Stimulated activated CD4-positive, alpha-beta T cell treated with anti-CD3 and anti-CD28 coated beads, Interleukin-4, amount 100 ng/mL, for 24 hours (primary cell): ENCODE measurements around the gene FAM25C.
"Not testable (repeated sequence)": the region's sequence is repeated elsewhere in the genome, so short reads cannot be mapped to it uniquely, and the experiment has no call there.

Experiments
- DNase-seq: peaks from one replicate; pipeline ENCODE4 v3.0.0-alpha.2; 2020

FAM25C gene

GRCh38 chr10:47999691-48000090 is at the start of gene FAM25C:
TSS of gene FAM25C (minus strand) at chr10:47999791. CDS start at chr10:47999765, 26 bp downstream.
- DNase-seq, result not testable (repeated sequence)

GRCh38 chr10:48044557-48044956 is 45.0 kb upstream of the FAM25C start:
- DNase-seq, result not testable (repeated sequence)

GRCh38 chr10:48031390-48031789 is 31.8 kb upstream of the FAM25C start:
- DNase-seq, result not testable (repeated sequence)

DNA sequence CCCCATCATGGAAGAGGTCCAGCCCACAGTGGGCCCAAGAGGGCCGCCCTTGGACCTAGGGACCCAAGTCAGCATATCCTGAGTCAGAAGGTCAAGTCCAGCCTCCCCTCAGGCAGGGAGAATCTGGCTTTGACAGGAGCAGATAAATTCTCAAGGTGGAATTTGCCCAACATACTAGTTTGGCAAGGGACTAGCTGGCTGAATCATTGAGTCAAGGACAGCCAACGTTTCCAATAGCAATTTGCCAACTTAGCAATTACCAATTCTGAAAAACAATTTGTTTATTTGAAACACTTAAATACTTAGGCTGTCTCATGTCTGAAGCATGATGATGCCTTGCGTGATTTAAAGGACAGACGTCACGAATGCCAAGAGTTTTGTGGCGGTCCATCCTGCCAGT is 2.7 kb upstream of the FAM25C start:
- not testable (repeated sequence) for DNase-seq

GRCh38 chr10:47994045-47994444 is 5.5 kb downstream of the FAM25C start:
- not testable (repeated sequence) for DNase-seq

DNA sequence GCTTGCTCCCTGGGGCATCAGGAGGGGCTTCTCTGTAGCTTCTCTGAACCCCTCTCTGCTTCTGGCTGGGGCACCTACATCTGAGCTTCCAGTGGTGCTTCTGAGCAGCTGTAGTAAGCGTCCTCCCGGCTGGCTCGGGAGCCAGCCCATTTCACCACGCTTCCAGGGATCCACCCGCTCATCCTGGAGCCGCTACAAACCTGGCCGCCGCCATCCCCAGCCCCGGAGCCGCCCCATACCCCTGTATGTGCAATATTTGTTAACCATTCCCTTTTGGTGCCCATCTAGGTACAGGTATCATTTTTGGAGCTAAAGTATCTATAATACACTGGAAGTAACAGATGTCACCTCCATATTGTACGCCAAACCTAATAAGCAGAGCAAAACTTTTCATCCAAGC is 7.0 kb downstream of the FAM25C start:
- not testable (repeated sequence) for DNase-seq

DNA sequence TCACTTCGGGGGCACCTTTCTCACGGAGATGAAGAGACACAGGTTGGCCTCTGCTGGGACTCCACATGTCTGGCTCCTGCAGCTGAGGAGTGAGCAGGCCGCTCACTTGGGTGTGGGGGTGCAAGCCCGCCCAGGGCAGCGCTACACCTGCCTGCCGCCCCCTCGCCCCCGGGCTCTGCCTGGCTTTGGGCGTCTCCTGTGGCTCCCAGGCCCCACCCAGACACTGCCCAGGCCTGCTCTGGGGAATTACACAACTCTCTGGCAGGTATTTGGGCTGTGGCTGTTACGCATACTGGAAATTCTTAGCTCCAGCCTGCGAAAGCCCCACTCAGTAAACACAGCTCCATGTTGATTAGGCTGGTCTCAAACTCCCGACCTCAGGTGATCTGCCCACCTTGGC is 7.9 kb downstream of the FAM25C start:
- DNase-seq, result not testable (repeated sequence)

DNA sequence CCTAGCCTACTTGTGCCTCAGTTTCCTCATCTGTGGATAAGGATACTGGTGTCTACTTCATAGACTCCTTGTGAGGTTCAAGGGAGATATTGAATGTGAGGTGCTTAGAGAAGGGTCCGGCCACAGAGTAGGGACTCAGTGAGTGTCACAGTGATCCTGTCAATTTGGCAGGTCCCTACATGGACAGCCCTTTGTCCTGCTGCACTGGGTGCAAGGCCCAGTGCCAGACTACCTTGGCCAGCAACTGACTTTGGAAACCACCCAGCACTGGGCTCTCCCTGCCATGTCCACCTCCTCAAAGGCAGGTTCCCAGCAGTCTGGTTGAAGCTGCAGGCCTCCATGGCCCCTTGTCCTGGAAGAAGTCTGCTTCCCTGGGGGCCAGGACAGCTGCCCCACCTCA is 9.5 kb downstream of the FAM25C start:
- DNase-seq, result not testable (repeated sequence)

- not testable (repeated sequence) for DNase-seq
Observed at GRCh38 chr10:47989542-47989950, 10.0 kb downstream of the FAM25C start.

- DNase-seq, result not testable (repeated sequence)
Observed at GRCh38 chr10:47988718-47989541, 10.7 kb downstream of the FAM25C start.

- not testable (repeated sequence) for DNase-seq
Observed at GRCh38 chr10:47987952-47988351, 11.6 kb downstream of the FAM25C start.

GRCh38 chr10:47986413-47987230 is 13.0 kb downstream of the FAM25C start:
- DNase-seq, result not testable (repeated sequence)

DNA sequence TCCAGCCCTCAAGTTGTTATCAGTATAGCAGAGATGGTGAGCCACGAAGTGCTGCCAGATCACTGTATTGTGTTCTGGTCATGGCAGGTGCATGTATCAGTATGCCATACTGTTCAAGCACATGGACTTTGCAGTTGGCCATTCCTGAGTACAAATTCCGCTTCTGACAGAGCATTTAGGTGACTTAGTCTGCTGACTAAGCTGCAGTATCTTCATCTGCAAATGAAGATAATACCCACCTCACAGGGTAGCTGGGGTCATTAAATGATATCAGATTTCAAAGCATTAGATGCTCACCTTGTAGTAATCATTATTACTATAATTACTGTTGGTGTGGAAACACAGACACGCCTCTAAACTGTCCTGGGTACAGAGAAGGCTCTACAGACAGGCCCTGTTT is 24.2 kb downstream of the FAM25C start:
- not testable (repeated sequence) for DNase-seq

DNA sequence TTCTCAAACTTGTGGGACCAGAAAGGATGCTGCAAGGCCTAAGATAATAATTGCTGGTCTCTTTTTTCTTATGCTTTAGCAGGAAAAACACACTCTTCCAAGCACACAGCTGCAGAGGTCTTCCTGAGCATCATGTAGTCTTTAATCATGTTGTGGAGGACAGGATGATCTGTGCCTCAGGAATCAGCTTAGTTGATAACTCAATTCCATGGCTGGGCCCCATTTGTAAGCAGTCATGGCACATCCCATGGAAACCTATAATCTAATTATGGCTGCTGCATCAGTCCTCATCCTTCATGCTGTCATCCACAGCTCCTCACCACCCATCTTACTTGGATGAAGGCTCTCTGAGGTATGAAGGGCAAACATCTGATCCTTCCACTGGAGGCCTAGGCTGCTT is 26.5 kb downstream of the FAM25C start:
- not testable (repeated sequence) for DNase-seq

DNA sequence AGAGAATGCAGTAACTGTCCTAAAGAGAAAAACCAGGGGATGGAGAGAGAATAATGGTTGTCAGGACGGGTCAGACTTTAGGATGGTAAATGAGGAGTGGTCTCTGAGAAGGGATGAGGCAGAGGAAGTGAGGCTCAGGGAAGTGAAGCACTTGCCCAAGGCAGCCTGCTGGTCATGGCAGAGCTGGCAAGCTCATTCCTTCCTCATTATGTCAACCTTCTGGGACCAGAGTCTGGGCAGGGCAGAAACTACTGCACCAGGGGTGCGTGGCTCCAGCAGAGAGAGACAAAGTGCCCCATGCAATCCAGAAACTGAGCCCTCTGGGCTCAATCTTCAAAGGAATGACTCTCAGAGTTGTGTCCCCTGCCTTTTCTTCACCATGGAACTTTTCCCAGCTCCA is 27.5 kb downstream of the FAM25C start:
- not testable (repeated sequence) for DNase-seq

GRCh38 chr10:47971598-47971997 is 28.0 kb downstream of the FAM25C start:
- DNase-seq, result not testable (repeated sequence)

- not testable (repeated sequence) for DNase-seq
Observed at GRCh38 chr10:47970047-47970446, 29.5 kb downstream of the FAM25C start.

- not testable (repeated sequence) for DNase-seq
Observed at GRCh38 chr10:47968988-47969387, 30.6 kb downstream of the FAM25C start.

- DNase-seq, result not testable (repeated sequence)
Observed at GRCh38 chr10:47964280-47965063, 35.1 kb downstream of the FAM25C start.

- DNase-seq, result not testable (repeated sequence)
Observed at GRCh38 chr10:47962785-47963184, 36.8 kb downstream of the FAM25C start.

- not testable (repeated sequence) for DNase-seq
Observed at GRCh38 chr10:47960699-47961098, 38.9 kb downstream of the FAM25C start.

DNA sequence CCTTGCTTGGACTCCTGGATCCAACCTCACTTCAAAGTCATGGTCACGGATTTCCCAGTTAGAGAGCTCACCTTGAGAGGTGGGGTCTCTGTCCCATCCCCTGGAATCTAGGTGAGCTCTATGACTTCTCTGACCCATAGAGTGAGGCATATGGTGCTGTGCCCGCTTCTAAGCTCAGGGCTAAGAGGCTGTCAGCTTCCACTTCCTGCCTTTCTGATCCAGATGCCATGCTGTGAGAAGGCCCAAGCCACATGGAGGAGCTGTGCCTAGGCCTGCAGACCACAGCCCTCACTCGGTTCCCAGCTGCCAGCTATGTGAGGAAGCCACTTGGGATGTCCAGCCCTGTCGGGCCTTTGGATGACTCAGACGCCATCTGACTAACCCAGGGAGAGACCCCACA is 39.9 kb downstream of the FAM25C start:
- not testable (repeated sequence) for DNase-seq

- DNase-seq, result not testable (repeated sequence)
Observed at GRCh38 chr10:47957158-47957557, 42.4 kb downstream of the FAM25C start.
